NT2/D1 (cell line): ENCODE measurements around the gene ILK.

Experiments used
- YY1 ChIP-seq: IDR thresholded peaks from 2 replicates; pipeline ENCODE4 v1.6.1; 2011; ENCODE audit not compliant: insufficient read length, insufficient read depth
- ZNF274 ChIP-seq: IDR thresholded peaks from 2 replicates; pipeline ENCODE4 v1.6.1; 2011; ENCODE audit warnings: mild to moderate bottlenecking, low read depth, low read length

DNA sequence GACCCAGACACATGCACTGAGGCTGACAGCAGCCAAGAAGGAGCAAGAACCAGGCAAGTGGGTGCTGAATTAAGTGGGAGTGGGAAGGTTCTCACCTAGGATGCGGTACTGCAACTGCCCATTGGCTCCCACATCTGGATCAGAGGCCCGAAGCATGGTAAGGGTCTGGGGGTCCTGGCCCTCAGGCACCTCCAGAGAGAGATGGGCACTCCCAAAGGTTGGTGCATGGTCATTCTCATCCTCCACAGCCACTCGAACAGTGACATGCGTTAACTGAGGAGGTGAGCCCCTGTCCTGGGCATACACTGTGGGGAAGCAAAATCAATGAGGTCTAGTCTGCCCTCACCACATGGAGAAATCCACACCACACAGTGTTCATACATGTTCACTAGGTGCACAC, 25.0 kb downstream of the ILK start:
- no peak for TF ChIP-seq ZNF274
- no peak for TF ChIP-seq YY1
